KBM-7 (cell line): ENCODE measurements around the gene IRF9.

ENCODE experiments used
- DNase-seq: peaks from one replicate; pipeline ENCODE4 v3.0.0-alpha.2; 2015
- in situ Hi-C: fragments of 300-500 bp; cut with MboI; formaldehyde crosslinking; loops from 2 replicates; pipeline ENCODE4 v1.14.3; 2020; ENCODE audit warnings: low sequenced_read_pairs, low pct_unique_long_range_greater_than_20kb, mixed read lengths

The IRF9 gene

GRCh38 chr14:24167469-24168114, 6.5 kb downstream of the IRF9 start:
- DNase-seq, result no peak
- in situ Hi-C loops, result no loop called here

- no peak for DNase-seq
- in situ Hi-C loops, result no loop called here
Observed at GRCh38 chr14:24171422-24172260, 10.6 kb downstream of the IRF9 start, which contains the start of gene REC8. Gene REC8 (plus strand): TSS chr14:24172080. CDS start chr14:24172553, 473 bp downstream.

GRCh38 chr14:24172261-24172860, 11.3 kb downstream of the IRF9 start:
- no peak for DNase-seq
- in situ Hi-C loops, result no loop called here

- in situ Hi-C loops, result no loop called here
Observed at GRCh38 chr14:24172871-24173281, 11.8 kb downstream of the IRF9 start.

GRCh38 chr14:24176599-24176998, 15.5 kb downstream of the IRF9 start:
- no peak for DNase-seq
- in situ Hi-C loops, result no loop called here

More at GRCh38 chr14:24172871-24173281, 11.8 kb downstream of the IRF9 start:
- no peak for DNase-seq

GRCh38 chr14:24177041-24177825, 16.2 kb downstream of the IRF9 start:
- no peak for DNase-seq
- in situ Hi-C loops, result no loop called here

GRCh38 chr14:24177891-24178290, 16.8 kb downstream of the IRF9 start:
- DNase-seq, result no peak
- in situ Hi-C loops, result no loop called here

- in situ Hi-C loops, result no loop called here
- no peak for DNase-seq
Observed at GRCh38 chr14:24178399-24179178, 17.5 kb downstream of the IRF9 start.

GRCh38 chr14:24179294-24179960, 18.4 kb downstream of the IRF9 start:
- DNase-seq, result no peak
- in situ Hi-C loops, result no loop called here

GRCh38 chr14:24179961-24180796, 19.1 kb downstream of the IRF9 start:
- no peak for DNase-seq

GRCh38 chr14:24181371-24182077, 20.5 kb downstream of the IRF9 start:
- DNase-seq, result no peak
- in situ Hi-C loops, result no loop called here

More at GRCh38 chr14:24179961-24180796, 19.1 kb downstream of the IRF9 start:
- in situ Hi-C loops, result no loop called here

- no peak for DNase-seq
- in situ Hi-C loops, result no loop called here
Observed at GRCh38 chr14:24182110-24182882, 21.2 kb downstream of the IRF9 start.

GRCh38 chr14:24183014-24183481, 22.0 kb downstream of the IRF9 start:
- in situ Hi-C loops, result no loop called here
- no peak for DNase-seq

GRCh38 chr14:24184104-24184970, 23.3 kb downstream of the IRF9 start:
- DNase-seq, result no peak
- in situ Hi-C loops, result no loop called here

- no peak for DNase-seq
- in situ Hi-C loops, result no loop called here
Observed at GRCh38 chr14:24185026-24185425, 24.0 kb downstream of the IRF9 start.
